ENCODE data around the gene LGALS9. TPM values are rescaled to one million over a fixed set of nuclear protein-coding genes. Genes with fewer than 3 reads are reported as not detected.

The LGALS9 gene
- total RNA-seq, 1 donor from 2014 or later, result 133 TPM

DNA sequence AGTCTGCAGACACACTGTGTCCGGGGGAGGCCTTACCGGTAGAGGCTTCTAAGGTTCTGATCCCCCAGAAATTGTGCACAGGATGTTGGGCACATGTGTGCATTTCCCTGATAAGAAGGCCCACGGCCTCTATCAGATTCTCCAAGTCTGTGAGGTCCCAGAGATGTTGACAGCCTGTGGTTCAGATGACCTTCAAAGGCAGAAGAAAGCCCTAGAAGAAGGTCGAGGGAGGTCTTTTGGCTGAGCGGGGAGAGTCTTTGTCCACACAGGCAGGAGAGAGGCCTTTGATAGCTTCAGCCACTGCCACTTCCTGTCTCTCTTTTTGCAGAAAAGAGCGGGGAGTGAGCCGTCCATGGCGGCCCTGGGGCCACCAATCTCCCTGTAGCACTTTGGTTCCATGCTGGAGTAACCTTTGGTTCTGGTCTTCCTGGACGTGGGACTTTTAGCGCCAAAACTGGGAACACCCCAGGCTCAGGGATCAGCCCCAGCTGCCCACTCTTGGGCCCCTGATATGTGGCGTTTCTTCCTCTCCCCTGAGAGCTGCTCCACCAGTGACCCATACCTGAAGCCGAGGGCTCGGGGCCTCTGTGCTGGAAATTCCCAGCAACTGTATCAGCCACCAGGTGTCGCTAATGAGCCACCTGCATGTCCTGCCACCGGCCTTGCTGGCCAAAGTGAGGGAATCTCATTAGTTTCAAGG lies 28.1 kb upstream of the LGALS9 start:
- intact Hi-C loops (cut with micrococcal nuclease), result loop anchor here (1.0 to 5.0 kb wide), 2 partner anchors 48 to 154 kb away; no protein-coding TSS in a partner anchor

DNA sequence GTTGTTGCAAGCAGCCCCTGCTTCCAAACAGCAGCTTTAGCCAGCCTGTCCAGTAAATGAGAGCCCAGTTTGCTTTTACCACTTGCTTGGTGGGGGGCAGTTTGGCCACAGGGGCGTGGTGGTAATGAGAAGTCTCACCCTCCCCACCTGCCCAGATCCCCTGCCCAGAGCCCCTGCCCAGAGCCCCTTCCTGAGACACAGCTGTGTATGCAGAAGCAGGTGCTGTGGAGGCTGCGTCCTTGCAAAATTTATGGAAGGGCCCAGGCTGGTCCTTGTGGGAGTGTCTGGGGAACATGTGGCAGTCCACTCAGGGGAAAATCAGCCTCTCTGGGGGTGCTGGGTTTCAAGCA lies 27.6 kb upstream of the LGALS9 start:
- intact Hi-C loops (cut with micrococcal nuclease), result loop anchor here (1.0 to 5.0 kb wide), 2 partner anchors 48 to 154 kb away; no protein-coding TSS in a partner anchor

DNA sequence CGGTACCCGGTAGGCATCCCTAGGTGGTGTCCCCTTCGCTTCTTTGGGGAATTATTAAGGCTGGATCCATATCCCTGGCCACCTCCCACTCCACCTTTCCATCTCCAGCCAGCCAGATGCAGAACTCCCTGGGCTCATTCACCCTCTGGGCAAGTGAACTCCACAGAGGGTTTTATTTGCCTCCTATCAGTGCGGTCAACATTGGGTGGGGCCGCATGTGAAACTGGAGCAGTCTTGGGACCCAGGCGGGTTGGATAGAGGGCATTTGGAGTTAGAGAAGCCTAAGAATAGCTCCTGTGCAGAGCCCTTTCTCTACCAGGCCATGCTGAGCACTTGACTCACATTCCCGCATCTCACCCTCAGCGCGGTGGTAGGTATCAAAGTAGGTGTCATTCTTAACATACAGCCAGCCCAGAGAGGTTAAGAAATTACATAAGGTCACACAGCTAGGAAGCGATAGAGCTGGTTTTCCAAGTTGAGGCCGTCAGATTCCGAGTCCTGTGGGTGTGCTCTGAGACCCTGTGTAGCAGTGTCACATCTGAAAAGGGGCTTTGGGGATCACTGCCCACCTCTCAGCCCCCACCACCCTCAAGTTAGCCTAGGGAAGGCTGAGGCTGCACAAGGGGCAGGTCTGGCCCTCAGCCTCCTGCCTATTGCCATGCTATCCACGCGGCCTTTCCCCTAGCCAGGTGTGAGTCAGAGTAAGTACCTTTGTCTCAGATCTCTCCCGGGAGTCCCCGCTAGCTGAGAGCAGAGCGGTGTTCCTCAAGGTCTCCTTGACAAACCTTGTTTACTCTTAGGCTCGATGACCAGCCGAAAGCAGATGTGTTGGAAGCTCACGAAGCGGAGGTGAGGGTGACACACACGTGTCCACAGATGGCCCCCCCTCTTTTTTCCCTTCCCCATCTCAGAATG lies 26.9 kb upstream of the LGALS9 start:
- intact Hi-C loops (cut with micrococcal nuclease), result loop anchor here (1.0 to 5.0 kb wide), 2 partner anchors 47 to 153 kb away; no protein-coding TSS in a partner anchor

DNA sequence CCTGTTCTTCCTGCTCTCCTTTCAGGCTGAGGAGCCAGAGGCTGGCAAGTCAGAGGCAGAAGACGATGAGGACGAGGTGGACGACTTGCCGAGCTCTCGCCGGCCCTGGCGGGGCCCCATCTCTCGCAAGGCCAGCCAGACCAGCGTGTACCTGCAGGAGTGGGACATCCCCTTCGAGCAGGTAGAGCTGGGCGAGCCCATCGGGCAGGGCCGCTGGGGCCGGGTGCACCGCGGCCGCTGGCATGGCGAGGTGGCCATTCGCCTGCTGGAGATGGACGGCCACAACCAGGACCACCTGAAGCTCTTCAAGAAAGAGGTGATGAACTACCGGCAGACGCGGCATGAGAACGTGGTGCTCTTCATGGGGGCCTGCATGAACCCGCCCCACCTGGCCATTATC lies 25.6 kb upstream of the LGALS9 start:
- intact Hi-C loops (cut with micrococcal nuclease), result no loop called here

DNA sequence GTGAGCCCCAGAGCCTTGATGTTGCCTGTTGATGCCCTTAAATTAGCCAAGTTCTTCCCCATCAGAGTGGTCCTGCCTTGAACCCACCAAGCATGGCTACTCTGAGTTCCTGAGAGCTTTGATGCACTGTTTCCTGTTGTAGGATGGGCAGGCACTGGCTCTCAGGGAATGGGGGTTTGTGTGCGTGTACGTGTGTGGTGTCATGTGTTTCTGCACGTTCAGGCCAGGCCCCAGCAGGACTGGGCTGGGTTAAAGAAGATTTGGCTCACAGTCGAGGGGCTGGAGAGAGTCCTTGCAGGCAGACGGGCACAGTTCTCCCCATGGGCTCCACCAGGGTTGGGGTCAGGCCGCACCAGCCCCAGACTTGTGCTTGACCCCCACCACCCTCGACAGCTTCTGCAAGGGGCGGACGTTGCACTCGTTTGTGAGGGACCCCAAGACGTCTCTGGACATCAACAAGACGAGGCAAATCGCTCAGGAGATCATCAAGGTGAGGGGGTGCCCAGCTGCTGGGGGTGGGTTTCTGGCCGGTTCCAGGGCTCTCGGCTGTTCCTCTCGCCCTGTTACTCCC lies 23.4 kb upstream of the LGALS9 start:
- intact Hi-C loops (cut with micrococcal nuclease), result no loop called here

DNA sequence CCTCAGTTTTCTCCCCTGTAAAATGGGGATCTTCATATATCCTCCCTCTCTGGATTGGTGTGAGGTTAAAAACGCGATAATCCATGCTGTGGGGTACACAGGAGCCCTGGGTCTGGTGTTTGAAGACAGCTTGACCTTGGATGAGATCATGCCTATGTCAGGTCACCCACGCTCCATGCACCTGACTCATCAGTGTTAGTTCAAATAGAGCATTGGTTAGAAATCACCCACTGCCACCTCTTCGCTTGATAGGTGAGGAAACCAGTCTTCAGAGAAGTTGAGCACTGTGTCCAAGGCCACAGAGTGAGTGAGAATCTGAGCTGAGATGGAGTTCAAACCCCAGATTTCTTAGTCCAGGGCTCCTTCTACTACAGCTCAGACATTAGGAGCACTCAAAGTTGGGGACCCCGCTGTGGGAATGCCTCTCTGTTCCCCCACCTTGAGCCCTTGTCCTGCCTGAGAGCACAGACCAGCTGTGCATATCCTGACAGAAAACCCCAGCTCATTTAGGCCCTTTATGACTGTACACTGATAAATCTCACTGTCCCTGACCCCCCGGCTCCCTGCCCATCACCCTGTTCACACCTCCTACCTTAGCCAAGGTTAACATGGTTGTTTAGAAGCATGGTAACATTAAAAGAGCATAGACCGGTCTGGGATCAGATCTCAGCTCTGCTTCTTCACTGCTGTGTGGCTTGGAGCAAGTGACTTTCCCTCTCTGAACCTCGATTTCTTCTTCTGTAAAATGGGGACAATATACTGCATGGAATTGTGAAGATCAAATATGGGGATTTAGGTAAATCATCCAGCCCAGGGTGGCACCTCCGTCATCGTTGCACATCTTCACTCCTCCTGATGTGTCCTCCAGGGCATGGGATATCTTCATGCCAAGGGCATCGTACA lies 22.4 kb upstream of the LGALS9 start:
- intact Hi-C loops (cut with micrococcal nuclease), result loop anchor here (1.0 kb wide), 1 partner anchor 43 kb away; no protein-coding TSS in a partner anchor

DNA sequence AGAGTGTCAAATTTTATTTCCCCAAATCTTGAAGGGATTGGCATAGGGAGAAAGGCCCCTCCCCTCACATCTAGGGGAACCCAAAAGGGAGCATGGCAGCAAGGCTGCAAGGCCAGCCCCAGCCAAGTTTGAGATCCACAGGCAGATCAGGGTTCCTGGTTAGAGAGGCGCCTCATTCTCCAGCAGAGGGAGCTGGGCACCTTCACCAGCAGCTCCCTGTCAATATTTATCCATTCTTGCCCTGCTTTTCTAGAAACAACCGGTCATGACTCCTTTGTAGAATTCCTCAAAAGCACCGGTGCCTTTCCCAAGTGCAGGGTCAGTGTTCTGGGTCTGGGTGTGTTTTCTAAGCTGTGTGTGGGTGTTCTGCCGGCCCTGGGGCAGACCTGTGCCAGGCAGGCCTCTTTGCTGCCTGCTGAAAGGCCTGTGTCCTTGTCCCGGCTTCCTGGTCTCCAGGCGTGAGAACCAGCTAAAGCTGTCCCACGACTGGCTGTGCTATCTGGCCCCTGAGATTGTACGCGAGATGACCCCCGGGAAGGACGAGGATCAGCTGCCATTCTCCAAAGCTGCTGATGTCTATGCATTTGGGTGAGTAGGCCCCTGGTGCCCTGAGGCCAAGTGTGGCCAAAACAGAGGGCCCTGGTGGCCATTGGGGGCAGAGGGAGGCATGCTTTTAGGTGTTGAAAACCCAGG lies 21.2 kb upstream of the LGALS9 start:
- intact Hi-C loops (cut with micrococcal nuclease), result loop anchor here (1.0 kb wide), 1 partner anchor 42 kb away; no protein-coding TSS in a partner anchor

DNA sequence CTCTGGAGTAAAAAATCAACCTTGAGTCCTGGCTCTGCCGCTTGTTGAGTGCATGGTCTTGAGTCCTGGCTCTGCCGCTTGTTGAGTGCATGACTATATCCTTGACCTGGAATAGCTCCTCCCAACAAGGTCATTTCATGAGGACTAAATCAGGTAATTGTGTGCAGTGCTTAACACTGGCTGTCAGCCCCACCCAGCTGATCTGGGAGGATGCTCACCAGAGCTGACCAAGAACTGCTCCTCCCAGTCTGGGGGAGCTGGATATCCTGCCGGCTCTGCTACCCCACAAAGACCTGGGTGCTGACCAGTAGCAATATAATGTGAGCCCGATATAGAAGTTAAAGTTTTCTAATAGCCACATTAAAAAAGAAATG lies 20.7 kb upstream of the LGALS9 start:
- intact Hi-C loops (cut with micrococcal nuclease), result no loop called here

DNA sequence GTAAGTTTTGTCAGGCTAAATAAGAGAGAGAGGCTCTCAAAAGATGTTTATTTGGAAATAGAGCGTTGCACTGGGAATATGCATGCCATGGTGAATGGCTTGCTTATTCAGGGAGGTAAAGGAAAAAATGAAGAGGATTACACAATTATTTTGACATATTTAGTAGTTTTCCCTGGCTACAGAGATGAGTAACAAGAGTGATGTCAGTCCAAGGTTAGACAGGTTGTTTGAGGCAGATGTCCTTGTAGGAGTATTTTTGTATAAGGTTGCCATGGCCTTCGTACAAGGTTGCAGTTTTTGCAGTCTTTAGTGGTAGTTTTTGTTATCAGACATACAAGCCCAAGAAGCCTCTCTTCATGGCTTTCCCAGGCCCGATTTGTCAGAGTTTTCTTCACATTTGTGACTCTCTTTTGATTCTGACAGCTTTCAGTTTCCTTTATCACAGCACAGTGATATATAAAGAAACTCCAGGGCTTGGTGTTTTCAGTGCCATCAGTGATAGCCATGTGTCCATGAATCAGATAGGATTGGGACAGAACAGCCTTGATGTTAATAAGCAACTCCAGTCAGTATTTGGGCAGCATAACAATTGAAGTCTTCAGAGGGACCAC lies 18.7 kb upstream of the LGALS9 start:
- intact Hi-C loops (cut with micrococcal nuclease), result no loop called here

DNA sequence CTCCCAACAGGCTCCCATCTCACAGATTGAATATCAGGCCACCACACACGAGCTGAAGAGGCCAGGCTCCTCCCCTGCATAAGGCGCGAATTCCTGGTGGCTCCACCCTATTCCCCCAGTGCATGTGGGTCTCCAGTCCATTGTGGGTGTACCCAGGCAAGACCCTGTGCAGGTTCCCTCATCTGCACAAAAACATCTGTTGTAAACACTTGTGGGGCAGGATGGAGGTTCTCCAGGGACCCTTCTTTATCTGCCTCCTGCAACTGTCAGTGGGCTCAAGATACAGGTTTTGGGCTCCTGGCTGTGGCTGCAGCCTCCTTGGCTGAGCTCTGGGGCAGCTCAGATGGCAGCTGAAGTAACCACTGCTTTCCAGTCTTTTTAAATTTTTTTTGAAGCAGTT lies 17.6 kb upstream of the LGALS9 start:
- intact Hi-C loops (cut with micrococcal nuclease), result no loop called here

DNA sequence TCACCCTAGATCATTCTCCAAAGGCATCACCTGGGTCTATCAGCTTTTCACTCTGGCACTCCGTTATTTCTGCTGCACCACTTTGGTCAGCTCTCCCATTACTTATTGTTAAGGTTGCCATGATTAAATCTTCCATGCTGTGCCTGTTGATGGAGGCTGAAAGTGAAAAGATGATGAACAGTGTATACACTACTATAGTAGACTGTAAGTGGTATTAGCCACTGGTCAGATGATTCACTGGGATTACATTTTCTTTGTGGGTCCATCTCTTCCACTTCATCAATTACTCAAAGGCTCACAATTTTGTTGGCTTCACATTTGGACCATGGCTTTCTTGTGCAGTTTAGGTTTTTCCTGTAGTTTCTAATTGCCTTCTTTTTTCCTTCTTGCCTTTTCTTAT lies 15.9 kb upstream of the LGALS9 start:
- intact Hi-C loops (cut with micrococcal nuclease), result no loop called here

DNA sequence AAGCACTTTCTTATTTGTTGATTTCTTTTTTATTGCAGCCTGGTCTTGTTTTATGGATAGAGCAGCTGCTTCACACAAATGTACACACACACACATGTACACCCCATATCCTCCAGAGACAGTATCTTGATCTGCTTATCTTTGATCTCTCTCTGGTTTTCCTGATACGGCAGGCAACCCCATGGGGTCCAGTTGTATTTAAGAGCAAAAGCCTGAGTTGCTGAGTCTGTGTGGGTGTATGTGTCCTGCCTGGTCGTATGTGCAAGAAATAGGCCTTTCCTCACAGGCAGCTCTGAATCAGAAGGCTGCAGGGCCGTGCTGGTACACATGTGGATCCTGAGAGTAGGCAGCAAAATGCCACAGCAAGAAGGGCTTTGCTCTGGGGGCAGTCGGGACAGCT lies 14.6 kb upstream of the LGALS9 start:
- intact Hi-C loops (cut with micrococcal nuclease), result no loop called here

DNA sequence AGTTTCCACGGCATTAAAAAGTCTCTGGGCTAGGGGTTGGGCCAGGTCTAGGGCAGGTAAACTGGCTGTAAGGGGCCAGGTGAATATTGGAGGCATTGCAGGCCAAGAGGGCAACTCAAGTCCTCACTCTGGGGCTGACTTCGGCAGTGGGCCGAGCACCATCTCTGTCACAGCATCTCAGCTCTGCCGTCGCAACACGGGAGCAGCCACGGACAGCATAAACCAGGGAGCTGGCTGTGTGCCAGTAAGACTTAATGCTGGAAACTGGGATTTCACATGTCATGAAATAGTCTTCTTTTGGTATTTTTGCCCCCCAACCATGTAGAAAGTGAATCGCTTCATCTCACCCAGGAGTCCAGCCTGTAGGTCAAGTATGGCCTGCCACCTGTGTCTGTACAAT lies 12.6 kb upstream of the LGALS9 start:
- intact Hi-C loops (cut with micrococcal nuclease), result no loop called here

DNA sequence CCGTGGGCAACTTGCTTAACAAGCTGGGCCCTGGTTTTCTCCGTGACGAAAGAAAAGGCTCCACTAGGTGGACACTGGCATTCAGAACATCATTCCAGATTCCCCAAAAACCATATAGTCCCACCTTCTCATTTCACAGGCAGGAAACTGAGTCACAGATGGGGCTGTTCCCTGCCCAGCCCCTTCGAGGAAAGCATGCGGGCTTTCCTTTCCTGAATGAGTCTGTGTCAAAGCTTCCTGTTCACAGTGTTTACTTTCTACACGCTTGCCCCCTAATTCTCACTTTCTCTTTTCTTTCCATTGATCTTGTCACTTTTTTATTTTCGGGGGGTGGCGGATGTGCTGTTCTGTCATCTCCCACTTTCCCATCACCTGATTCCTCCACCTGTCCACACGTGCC lies 10.3 kb upstream of the LGALS9 start:
- intact Hi-C loops (cut with micrococcal nuclease), result no loop called here

DNA sequence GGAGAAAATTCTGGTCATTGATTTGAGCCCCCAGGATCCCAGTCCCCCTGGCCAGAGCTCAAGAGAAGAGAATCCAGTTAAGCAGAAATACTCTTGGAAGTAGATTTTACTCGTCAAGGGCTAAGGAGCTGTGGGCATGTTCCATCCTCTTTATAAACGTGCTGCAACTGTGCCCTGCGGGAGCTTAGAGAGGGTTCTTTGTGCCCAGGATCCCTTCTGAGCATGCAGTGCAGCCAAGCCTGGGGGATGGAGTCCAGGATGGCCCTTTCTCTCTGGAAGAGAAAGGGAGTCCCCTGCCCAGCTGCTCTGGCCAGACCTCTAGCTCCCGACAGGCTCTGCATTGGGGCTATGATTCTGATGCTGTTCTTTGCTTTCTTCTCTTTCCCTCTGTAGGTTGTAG lies 9.5 kb upstream of the LGALS9 start:
- intact Hi-C loops (cut with micrococcal nuclease), result no loop called here

DNA sequence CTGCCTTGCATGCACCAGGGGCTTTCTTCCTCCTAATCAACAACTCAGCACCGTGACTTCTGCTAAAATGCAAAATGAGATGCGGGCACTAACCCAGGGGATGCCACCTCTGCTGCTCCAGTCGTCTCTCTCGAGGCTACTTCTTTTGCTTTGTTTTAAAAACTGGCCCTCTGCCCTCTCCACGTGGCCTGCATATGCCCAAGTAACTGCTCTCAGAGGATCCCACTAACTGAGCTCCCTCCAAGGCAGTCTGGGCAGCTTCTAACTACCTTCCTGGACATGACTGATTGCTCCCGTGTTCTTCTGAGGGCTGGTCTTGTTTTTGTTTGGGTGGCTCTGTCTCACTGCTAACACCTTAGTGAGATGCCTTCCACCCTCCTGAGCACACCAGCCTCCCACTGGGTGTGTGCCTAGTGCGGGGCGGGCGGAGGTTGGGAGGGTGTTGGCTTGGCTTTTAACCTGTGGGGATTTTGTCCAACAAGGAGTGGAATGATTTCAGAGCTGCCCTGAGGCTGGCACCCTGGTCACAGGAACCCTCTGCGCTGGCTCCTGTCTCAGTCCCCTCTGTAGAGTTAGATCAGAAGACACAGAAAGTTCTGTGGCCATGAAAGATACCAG lies 8.9 kb upstream of the LGALS9 start:
- intact Hi-C loops (cut with micrococcal nuclease), result no loop called here

DNA sequence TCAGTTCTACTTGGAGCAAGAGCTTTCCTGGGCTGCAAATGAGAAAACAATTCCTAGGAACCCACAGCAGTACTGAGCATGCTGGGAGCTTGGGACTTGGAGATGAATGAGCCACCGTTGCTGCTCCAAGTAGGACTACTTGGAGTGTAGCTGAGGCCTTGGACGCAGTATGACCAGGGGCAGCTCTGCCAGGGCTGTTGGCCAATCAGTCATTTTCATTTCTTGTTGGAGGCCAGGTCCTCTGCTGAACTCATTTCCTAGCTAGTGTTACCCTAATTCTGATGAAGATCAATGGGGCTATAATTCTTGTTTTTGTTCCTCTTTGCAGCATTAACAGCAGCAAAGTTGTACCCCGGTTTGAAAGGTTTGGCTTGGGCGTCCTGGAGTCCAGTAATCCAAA lies 8.0 kb upstream of the LGALS9 start:
- intact Hi-C loops (cut with micrococcal nuclease), result no loop called here

DNA sequence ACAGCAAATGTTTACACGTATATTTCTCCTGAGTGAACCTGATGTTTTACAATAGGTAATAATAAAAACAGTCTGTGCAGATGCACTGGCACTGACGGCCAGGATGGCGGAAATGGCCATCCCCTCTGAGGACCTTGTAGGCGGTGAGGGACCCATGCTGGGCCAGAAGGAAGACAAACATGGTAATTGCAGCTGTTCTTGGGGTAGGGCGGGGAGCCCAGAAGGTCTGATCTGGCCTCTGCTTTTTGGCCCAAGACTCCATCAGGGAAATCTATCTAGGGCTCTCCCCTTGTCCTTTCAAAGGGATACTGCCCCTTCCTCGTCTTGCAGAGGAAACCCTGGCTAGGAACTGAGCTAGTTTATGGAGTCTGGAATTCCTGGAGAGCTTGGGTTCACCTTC lies 7.4 kb upstream of the LGALS9 start:
- intact Hi-C loops (cut with micrococcal nuclease), result no loop called here

DNA sequence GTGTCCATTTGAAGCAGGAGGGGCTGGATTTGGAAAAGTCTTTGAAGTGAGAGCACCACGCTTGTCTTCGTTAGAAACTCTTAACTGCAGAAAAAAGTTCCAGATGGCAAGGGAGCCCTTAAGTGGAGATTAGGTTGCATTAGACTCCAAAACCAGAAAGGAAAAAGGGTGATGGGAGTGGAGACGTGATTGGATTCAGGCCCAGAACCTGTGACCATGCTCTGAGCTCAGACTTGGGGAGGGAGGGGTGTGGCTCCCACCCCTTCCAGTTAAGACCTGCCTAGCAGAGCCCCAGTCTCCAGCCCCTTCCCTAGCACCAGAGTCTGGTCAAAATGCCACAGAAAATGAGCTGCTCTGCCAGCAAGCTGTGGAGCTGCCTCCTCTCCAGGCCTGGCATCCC lies 6.4 kb upstream of the LGALS9 start:
- intact Hi-C loops (cut with micrococcal nuclease), result no loop called here

DNA sequence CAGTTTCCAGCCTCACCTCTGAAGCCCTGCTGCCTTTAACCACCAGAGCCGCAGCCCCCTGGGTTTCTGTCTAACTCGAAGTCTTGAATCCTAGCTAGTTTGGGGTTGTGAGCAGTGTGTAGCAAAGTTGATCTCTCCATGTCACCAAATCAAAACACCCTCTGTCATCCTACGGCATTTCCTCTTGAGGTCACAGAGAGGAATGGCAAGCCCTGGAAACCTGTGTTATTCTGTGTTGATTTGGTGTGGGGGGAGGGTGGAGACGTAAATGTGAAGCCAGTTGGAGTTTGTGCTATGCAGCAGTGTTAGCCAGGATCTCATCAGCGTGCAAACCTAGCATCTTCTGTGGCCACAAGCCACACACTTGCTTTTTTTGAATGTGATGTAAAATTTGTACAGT lies 5.1 kb upstream of the LGALS9 start:
- intact Hi-C loops (cut with micrococcal nuclease), result no loop called here
